GM12872 (cell line): ENCODE data around the gene PTPRD.

Experiments
- TF ChIP-seq, protein P1 (sequence below): IDR thresholded peaks from 3 replicates; pipeline ENCODE4 v1.5.1; 2011; ENCODE audit warnings: low read depth, mild to moderate bottlenecking, low read length, moderate library complexity; ENCODE audit not compliant: insufficient read depth

Gene PTPRD

GRCh38 chr9:8391132-8391531 is 2221.7 kb downstream of the PTPRD start:
- TF ChIP-seq, protein P1, sequence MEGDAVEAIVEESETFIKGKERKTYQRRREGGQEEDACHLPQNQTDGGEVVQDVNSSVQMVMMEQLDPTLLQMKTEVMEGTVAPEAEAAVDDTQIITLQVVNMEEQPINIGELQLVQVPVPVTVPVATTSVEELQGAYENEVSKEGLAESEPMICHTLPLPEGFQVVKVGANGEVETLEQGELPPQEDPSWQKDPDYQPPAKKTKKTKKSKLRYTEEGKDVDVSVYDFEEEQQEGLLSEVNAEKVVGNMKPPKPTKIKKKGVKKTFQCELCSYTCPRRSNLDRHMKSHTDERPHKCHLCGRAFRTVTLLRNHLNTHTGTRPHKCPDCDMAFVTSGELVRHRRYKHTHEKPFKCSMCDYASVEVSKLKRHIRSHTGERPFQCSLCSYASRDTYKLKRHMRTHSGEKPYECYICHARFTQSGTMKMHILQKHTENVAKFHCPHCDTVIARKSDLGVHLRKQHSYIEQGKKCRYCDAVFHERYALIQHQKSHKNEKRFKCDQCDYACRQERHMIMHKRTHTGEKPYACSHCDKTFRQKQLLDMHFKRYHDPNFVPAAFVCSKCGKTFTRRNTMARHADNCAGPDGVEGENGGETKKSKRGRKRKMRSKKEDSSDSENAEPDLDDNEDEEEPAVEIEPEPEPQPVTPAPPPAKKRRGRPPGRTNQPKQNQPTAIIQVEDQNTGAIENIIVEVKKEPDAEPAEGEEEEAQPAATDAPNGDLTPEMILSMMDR = no peak

GRCh38 chr9:8390571-8390970 is 2222.2 kb downstream of the PTPRD start:
- TF ChIP-seq, protein P1 = no peak

- TF ChIP-seq, protein P1 = no peak
Observed at GRCh38 chr9:8389531-8389930, 2223.3 kb downstream of the PTPRD start.

- TF ChIP-seq, protein P1 = no peak
Observed at GRCh38 chr9:8388132-8388531, 2224.7 kb downstream of the PTPRD start.

DNA sequence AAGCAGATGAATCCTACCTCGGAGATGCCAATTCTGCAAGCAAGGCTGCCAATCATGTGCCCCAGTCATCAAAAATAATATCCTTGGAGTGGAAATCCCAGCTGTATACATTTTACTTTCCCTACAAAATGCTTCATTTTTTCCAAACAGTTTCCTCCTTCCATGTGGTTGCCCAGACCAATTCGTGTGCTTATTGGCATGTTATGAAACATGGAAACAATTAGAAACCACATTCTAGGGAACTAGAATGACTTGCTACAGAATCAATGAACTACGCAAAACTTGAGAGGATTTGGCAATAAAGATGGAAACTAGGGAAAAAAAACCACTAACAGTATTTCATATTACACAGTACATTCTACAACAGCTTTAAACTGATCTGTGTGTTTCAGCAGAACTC is 2228.7 kb downstream of the PTPRD start:
- TF ChIP-seq, protein P1 = no peak

- TF ChIP-seq, protein P1 = no peak
Observed at GRCh38 chr9:8382777-8383527, 2229.8 kb downstream of the PTPRD start.

DNA sequence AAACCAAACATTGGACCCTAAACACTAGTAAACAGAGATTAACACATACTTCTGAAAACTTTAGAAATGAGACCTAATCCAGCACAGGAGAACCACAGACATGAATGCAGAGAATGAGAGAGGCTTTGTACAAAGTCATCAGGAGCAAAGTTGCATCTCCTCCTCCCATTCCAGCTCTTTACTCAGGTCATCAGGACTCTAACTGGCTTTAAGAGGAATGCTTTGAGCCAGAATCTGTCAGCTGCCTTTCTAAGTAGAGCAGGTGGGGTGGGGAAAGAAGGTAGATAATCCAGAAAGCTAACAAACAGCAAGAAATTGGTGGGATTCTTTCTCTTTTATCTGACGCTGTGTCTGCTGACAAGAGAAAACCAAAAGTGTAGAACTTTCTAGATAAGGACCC is 2230.5 kb downstream of the PTPRD start:
- TF ChIP-seq, protein P1 = no peak
